ENCODE results near the gene AGBL1.
A peak's percentile ranks its signal among the peaks of the same experiment; 100 is the strongest.

AGBL1 gene

GRCh38 chr15:86804406-86804805 lies 724.7 kb downstream of the AGBL1 start:
- Histone ChIP-seq H3K36me3 (ENCODE audit: low read depth) (no peaks in the 10 kb centered on the region), H3K4me3 (ENCODE audit: severe bottlenecking) (no peak overlapping the region), H3K27me3 (ENCODE audit: insufficient read depth, poor library complexity, severe bottlenecking) (peaks cover 15% of the 10 kb centered on the region), H3K4me1 (ENCODE audit: insufficient read depth, poor library complexity, severe bottlenecking) (no peaks in the 10 kb centered on the region), H3K27ac (ENCODE audit: poor library complexity, severe bottlenecking) (no peak overlapping the region), H3K9me3 (ENCODE audit: severe bottlenecking) (no peaks in the 10 kb centered on the region)
- TF ChIP-seq CTCF (IDR thresholded peaks at IDR 0.05; ENCODE audit: poor library complexity, severe bottlenecking), result no peak
- ATAC-seq (ENCODE audit: low read depth) (no peak), DNase-seq (ENCODE audit: low spot score) (no peak)

GRCh38 chr15:86810329-86810728 lies 730.7 kb downstream of the AGBL1 start:
- Histone ChIP-seq H3K36me3 (ENCODE audit: low read depth) (no peaks in the 10 kb centered on the region), H3K27ac (ENCODE audit: poor library complexity, severe bottlenecking) (no peak overlapping the region), H3K9me3 (ENCODE audit: severe bottlenecking) (no peaks in the 10 kb centered on the region), H3K4me1 (ENCODE audit: insufficient read depth, poor library complexity, severe bottlenecking) (no peaks in the 10 kb centered on the region), H3K4me3 (ENCODE audit: severe bottlenecking) (no peak overlapping the region), H3K27me3 (ENCODE audit: insufficient read depth, poor library complexity, severe bottlenecking) (peaks cover 1% of the 10 kb centered on the region)
- DNase-seq (ENCODE audit: low spot score) (no peak), ATAC-seq (ENCODE audit: low read depth) (no peak)
- no peak for TF ChIP-seq CTCF (IDR thresholded peaks at IDR 0.05; ENCODE audit: poor library complexity, severe bottlenecking)

GRCh38 chr15:86813892-86814291 lies 734.2 kb downstream of the AGBL1 start:
- Histone ChIP-seq H3K27me3 (ENCODE audit: insufficient read depth, poor library complexity, severe bottlenecking) (peaks cover 12% of the 10 kb centered on the region), H3K36me3 (ENCODE audit: low read depth) (no peaks in the 10 kb centered on the region), H3K4me3 (ENCODE audit: severe bottlenecking) (no peak overlapping the region), H3K4me1 (ENCODE audit: insufficient read depth, poor library complexity, severe bottlenecking) (no peaks in the 10 kb centered on the region), H3K9me3 (ENCODE audit: severe bottlenecking) (no peaks in the 10 kb centered on the region), H3K27ac (ENCODE audit: poor library complexity, severe bottlenecking) (no peak overlapping the region)
- DNase-seq (ENCODE audit: low spot score) (no peak), ATAC-seq (ENCODE audit: low read depth) (no peak)
- TF ChIP-seq CTCF (IDR thresholded peaks at IDR 0.05; ENCODE audit: poor library complexity, severe bottlenecking), result no peak

GRCh38 chr15:86829245-86829644 lies 749.6 kb downstream of the AGBL1 start:
- TF ChIP-seq CTCF (IDR thresholded peaks at IDR 0.05; ENCODE audit: poor library complexity, severe bottlenecking), result no peak
- ATAC-seq (ENCODE audit: low read depth), result no peak
- no peaks in the 10 kb centered on the region for H3K36me3 ChIP-seq (ENCODE audit: low read depth)
- no peaks in the 10 kb centered on the region for H3K4me1 ChIP-seq (ENCODE audit: insufficient read depth, poor library complexity, severe bottlenecking)
- no peaks in the 10 kb centered on the region for H3K27me3 ChIP-seq (ENCODE audit: insufficient read depth, poor library complexity, severe bottlenecking)
- no peak overlapping the region for H3K27ac ChIP-seq (ENCODE audit: poor library complexity, severe bottlenecking)
- no peak for DNase-seq (ENCODE audit: low spot score)
- no peak overlapping the region for H3K4me3 ChIP-seq (ENCODE audit: severe bottlenecking)
- no peaks in the 10 kb centered on the region for H3K9me3 ChIP-seq (ENCODE audit: severe bottlenecking)

GRCh38 chr15:86830304-86830703 lies 750.6 kb downstream of the AGBL1 start:
- ATAC-seq (ENCODE audit: low read depth), result peak; percentile 73
- no peaks in the 10 kb centered on the region for H3K9me3 ChIP-seq (ENCODE audit: severe bottlenecking)

More at GRCh38 chr15:86830304-86830703, 750.6 kb downstream of the AGBL1 start:
- Histone ChIP-seq H3K36me3 (ENCODE audit: low read depth) (no peaks in the 10 kb centered on the region), H3K4me1 (ENCODE audit: insufficient read depth, poor library complexity, severe bottlenecking) (no peaks in the 10 kb centered on the region), H3K4me3 (ENCODE audit: severe bottlenecking) (no peak overlapping the region), H3K27ac (ENCODE audit: poor library complexity, severe bottlenecking) (no peak overlapping the region), H3K27me3 (ENCODE audit: insufficient read depth, poor library complexity, severe bottlenecking) (no peaks in the 10 kb centered on the region)
- DNase-seq (ENCODE audit: low spot score), result no peak
- no peak for TF ChIP-seq CTCF (IDR thresholded peaks at IDR 0.05; ENCODE audit: poor library complexity, severe bottlenecking)
